ENCODE data around the gene CCDC107. TPM values are rescaled to one million over a fixed set of nuclear protein-coding genes. Genes with fewer than 3 reads are reported as not detected.

Gene CCDC107
- total and polyA plus RNA-seq, 4 donors: 5.4 to 20.2 (median 10.4) TPM

- Histone ChIP-seq H3K27me3 (ENCODE audit: control insufficient read depth in 4 of 4, insufficient read depth in 4 of 4, low read length in 3 of 4) (no peaks in the 10 kb centered on the region), H3K9me3 (ENCODE audit: control insufficient read depth in 4 of 4, low read length in 3 of 4) (no peaks in the 10 kb centered on the region), H3K4me3 (ENCODE audit: low read depth in 1 of 3, low read length in 3 of 3) (no peak overlapping the region), H3K36me3 (ENCODE audit: control insufficient read depth in 4 of 4, insufficient read depth in 3 of 4, low read depth in 1 of 4, low read length in 3 of 4) (no peaks in the 10 kb centered on the region), H3K9ac (ENCODE audit: low read depth in 1 of 2, low read length in 2 of 2) (no peak overlapping the region), H3K27ac (ENCODE audit: low read depth in 1 of 2, low read length in 2 of 2) (no peak overlapping the region), H3K4me1 (ENCODE audit: control insufficient read depth in 4 of 4, insufficient read depth in 4 of 4, low read length in 3 of 4) (peaks cover 0 to 8% (median 7%) of the 10 kb centered on the region in 4 donors)
- 96% methylated on average over 8 of the region's 8 CpGs for WGBS
- no peak for DNase-seq (ENCODE audit: low spot score)
- no peak for TF ChIP-seq YY1 (IDR thresholded peaks at IDR 0.05)
- no peak for TF ChIP-seq HNF4G (IDR thresholded peaks at IDR 0.05)
- TF ChIP-seq CTCF (IDR thresholded peaks at IDR 0.05; ENCODE audit: low read depth, low read length, missing input control): no peak
- TF ChIP-seq ATF3 (IDR thresholded peaks at IDR 0.05): no peak
- TF ChIP-seq SP1 (IDR thresholded peaks at IDR 0.05): no peak
- TF ChIP-seq JUND (IDR thresholded peaks at IDR 0.05): no peak
- no peak for TF ChIP-seq TAF1 (conservative IDR thresholded peaks at IDR 0.05)
- TF ChIP-seq FOXA2 (IDR thresholded peaks at IDR 0.05): no peak
- TF ChIP-seq RAD21 (IDR thresholded peaks at IDR 0.05): no peak
- TF ChIP-seq ZBTB33 (IDR thresholded peaks at IDR 0.05): no peak
Measured at GRCh38 chr9:35679766-35680330, 21.8 kb downstream of the CCDC107 start.

GRCh38 chr9:35680331-35681105 lies 22.4 kb downstream of the CCDC107 start:
- H3K27ac ChIP-seq (ENCODE audit: low read depth in 1 of 2, low read length in 2 of 2): no peak overlapping the region
- no peaks in the 10 kb centered on the region for H3K36me3 ChIP-seq (ENCODE audit: control insufficient read depth in 4 of 4, insufficient read depth in 3 of 4, low read depth in 1 of 4, low read length in 3 of 4)
- DNase-seq (ENCODE audit: low spot score): no peak
- no peaks in the 10 kb centered on the region for H3K9me3 ChIP-seq (ENCODE audit: control insufficient read depth in 4 of 4, low read length in 3 of 4)
- no peak overlapping the region for H3K9ac ChIP-seq (ENCODE audit: low read depth in 1 of 2, low read length in 2 of 2)
- no peaks in the 10 kb centered on the region for H3K27me3 ChIP-seq (ENCODE audit: control insufficient read depth in 4 of 4, insufficient read depth in 4 of 4, low read length in 3 of 4)
- TF ChIP-seq HNF4G (IDR thresholded peaks at IDR 0.05) (no peak), SP1 (IDR thresholded peaks at IDR 0.05) (no peak), EGR1 (IDR thresholded peaks at IDR 0.05; ENCODE audit: low read depth in 2 of 2) (no peak), FOXA1 (IDR thresholded peaks at IDR 0.05) (no peak), ZBTB33 (IDR thresholded peaks at IDR 0.05) (no peak), TAF1 (conservative IDR thresholded peaks at IDR 0.05) (no peak), GABPA (IDR thresholded peaks at IDR 0.05 in 1 of 2, conservative IDR thresholded peaks at IDR 0.05 in 1 of 2) (no peak), JUND (IDR thresholded peaks at IDR 0.05) (no peak), CTCF (IDR thresholded peaks at IDR 0.05; ENCODE audit: low read depth, low read length, missing input control) (no peak), FOXA2 (IDR thresholded peaks at IDR 0.05) (no peak), REST (IDR thresholded peaks at IDR 0.05) (no peak), RAD21 (IDR thresholded peaks at IDR 0.05) (no peak)
- no peak overlapping the region for H3K4me3 ChIP-seq (ENCODE audit: low read depth in 1 of 3, low read length in 3 of 3)
- peaks cover 0 to 8% (median 6%) of the 10 kb centered on the region in 4 donors for H3K4me1 ChIP-seq (ENCODE audit: control insufficient read depth in 4 of 4, insufficient read depth in 4 of 4, low read length in 3 of 4)
- WGBS: 75% methylated on average over 15 of the region's 15 CpGs
